HepG2 (cell line): ENCODE results near the gene SFI1. TPM values are rescaled to one million over a fixed set of nuclear protein-coding genes. Genes with fewer than 3 reads are reported as not detected.
A peak's percentile ranks its signal among the peaks of the same experiment; 100 is the strongest.

ENCODE experiments used
- ASH2L ChIP-seq: fragments of 300-600, 200-600 bp; sonication (generic); IDR thresholded peaks from 2 replicates; pipeline ENCODE4 v1.7.0; 2017; ENCODE audit warnings: low read depth, mild to moderate bottlenecking, moderate library complexity, mixed read lengths, low read length; ENCODE audit not compliant: insufficient read length
- CHD2 ChIP-seq: IDR thresholded peaks from 2 replicates; pipeline ENCODE4 v1.6.1; 2011; ENCODE audit warnings: low read depth, low read length, improper control_type of control experiment
- IRF9 ChIP-seq: sonication (generic); formaldehyde crosslinking; IDR thresholded peaks from 2 replicates; pipeline ENCODE4 v1.8.0; 2022; ENCODE audit warnings: missing genetic modification reagents, mild to moderate bottlenecking, borderline replicate concordance
- MED13 ChIP-seq: sonication (generic); formaldehyde crosslinking; IDR thresholded peaks from 2 replicates; pipeline ENCODE4 v1.5.0; 2020; ENCODE audit warnings: missing genetic modification reagents
- MTA1 ChIP-seq: sonication (generic); formaldehyde crosslinking; IDR thresholded peaks from 2 replicates; pipeline ENCODE4 v1.4.0; 2020; ENCODE audit warnings: missing genetic modification reagents, mild to moderate bottlenecking, borderline replicate concordance
- MXD4 ChIP-seq: IDR thresholded peaks from 2 replicates; pipeline ENCODE4 v1.6.1; 2016; ENCODE audit warnings: mild to moderate bottlenecking, missing biosample characterization, missing genetic modification reagents
- PHF21A ChIP-seq: sonication (generic); formaldehyde crosslinking; IDR thresholded peaks from 2 replicates; pipeline ENCODE4 v1.5.0; 2020; ENCODE audit warnings: mild to moderate bottlenecking, missing genetic modification reagents
- POLR2AphosphoS5 ChIP-seq: IDR thresholded peaks from 2 replicates; pipeline ENCODE4 v1.6.1; 2012; ENCODE audit warnings: low read depth, low read length
- RFX3 ChIP-seq: IDR thresholded peaks from 2 replicates; pipeline ENCODE4 v1.6.1; 2016; ENCODE audit warnings: missing biosample characterization, missing genetic modification reagents
- SMAD3 ChIP-seq: sonication (generic); formaldehyde crosslinking; IDR thresholded peaks from 2 replicates; pipeline ENCODE4 v1.4.0; 2020; ENCODE audit warnings: missing genetic modification reagents
- SNAI1 ChIP-seq: sonication (generic); formaldehyde crosslinking; IDR thresholded peaks from 2 replicates; pipeline ENCODE4 v1.5.0; 2020; ENCODE audit warnings: mild to moderate bottlenecking, missing genetic modification reagents, borderline replicate concordance
- SNAPC4 ChIP-seq: sonication (generic); formaldehyde crosslinking; IDR thresholded peaks from 2 replicates; pipeline ENCODE4 v1.4.0; 2020; ENCODE audit warnings: mild to moderate bottlenecking, missing genetic modification reagents
- YEATS4 ChIP-seq: sonication (generic); formaldehyde crosslinking; IDR thresholded peaks from 2 replicates; pipeline ENCODE4 v1.4.0; 2020; ENCODE audit warnings: missing genetic modification reagents, borderline replicate concordance
- ZFP41 ChIP-seq: sonication (generic); formaldehyde crosslinking; IDR thresholded peaks from 2 replicates; pipeline ENCODE4 v1.4.0; 2020; ENCODE audit warnings: mild to moderate bottlenecking, missing genetic modification reagents, borderline replicate concordance
- ZFX ChIP-seq: sonication (generic); formaldehyde crosslinking; IDR thresholded peaks from 2 replicates; pipeline ENCODE4 v1.4.0; 2020; ENCODE audit warnings: mild to moderate bottlenecking, low read depth, missing genetic modification reagents, moderate library complexity
- ZMAT5 ChIP-seq: sonication (generic); formaldehyde crosslinking; IDR thresholded peaks from 2 replicates; pipeline ENCODE4 v1.5.0; 2020; ENCODE audit warnings: mild to moderate bottlenecking, low read depth, missing genetic modification reagents, borderline replicate concordance
- ZNF841 ChIP-seq: sonication (generic); formaldehyde crosslinking; IDR thresholded peaks from 2 replicates; pipeline ENCODE4 v1.8.1; 2023; ENCODE audit warnings: missing genetic modification reagents, borderline replicate concordance
- polyA plus RNA-seq, 8 experiments: library from polyadenylated mRNA; depleted of rRNA in 3 of 8; stranded (reverse) in 7 of 8; unstranded in 1 of 8; fragments of >200 nt; fragmentation: Illumina TruSeq in 4 of 8; extraction: Trizol in 4 of 8; gene quantifications; 2 replicates each; pipeline versions ENCODE4 v1.2.1 to v1.2.3, GENCODE V29; 2011 to 2016; ENCODE audit warnings: low read depth in 4 of 8, missing spikeins in 1 of 8, mixed read lengths in 1 of 8; ENCODE audit not compliant: insufficient read depth in 1 of 8
- total RNA-seq, 5 experiments: library from RNA; depleted of rRNA; stranded (reverse); fragments of >200 nt; fragmentation: Illumina TruSeq; extraction: Trizol; gene quantifications; 2 replicates each; pipeline ENCODE4 v1.2.3, GENCODE V29; 2016; ENCODE audit warnings: low read depth in 1 of 5
- TF ChIP-seq, protein P1 (sequence below): sonication (generic); formaldehyde crosslinking; IDR thresholded peaks from 2 replicates; pipeline ENCODE4 v1.4.0; 2020; ENCODE audit warnings: missing genetic modification reagents
- TF ChIP-seq, protein P2 (sequence below): sonication (generic); formaldehyde crosslinking; IDR thresholded peaks from 2 replicates; pipeline ENCODE4 v1.5.0; 2020; ENCODE audit warnings: mild to moderate bottlenecking, missing genetic modification reagents, moderate library complexity

Gene SFI1
- total and polyA plus RNA-seq, 2 of the 13 experiments (the other 11 are each of a cell fraction or from before 2014, with no cell fraction given), result 20.5 to 40.1 TPM

DNA sequence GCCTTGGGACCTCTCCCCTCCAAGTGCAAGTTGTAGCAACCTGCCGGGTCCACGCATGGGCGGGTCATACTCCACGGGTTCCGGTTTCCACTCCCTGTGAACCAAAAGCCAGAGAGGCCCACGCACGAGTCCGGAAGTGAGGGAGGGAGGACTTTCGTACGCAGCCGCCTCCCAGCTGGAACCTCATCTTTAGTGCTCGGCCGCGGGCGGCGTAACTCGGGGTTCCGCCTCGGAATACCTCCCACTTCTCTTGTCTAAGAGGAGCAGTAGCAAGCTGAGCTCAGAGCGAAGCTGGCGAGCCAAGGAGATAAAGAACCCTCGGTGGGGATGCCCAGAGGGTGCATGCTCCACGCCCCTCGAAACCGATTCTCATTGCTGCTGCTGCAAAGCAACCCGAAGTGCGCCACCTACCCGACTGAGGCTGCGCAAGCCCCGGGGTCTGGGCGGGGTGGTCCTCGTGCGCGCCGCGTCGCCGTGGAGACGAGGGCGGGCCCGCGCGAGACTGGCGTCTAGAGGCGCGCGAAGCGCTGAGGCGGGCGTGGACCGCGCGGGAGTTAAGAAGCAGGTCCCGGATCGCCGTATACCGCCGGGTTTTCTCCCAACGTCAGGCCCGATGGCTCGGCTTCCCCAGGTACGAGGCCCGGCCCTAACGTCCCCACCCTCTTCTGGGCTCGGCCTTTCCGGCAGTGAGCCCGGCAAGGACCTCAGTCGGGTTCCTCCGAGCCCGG is at the start of gene SFI1 (continued):
- TF ChIP-seq ZFX (CRISPR knock-in tag), result peak; percentile 74
- peak; percentile 81; the same call in 1 of the 2 replicates for TF ChIP-seq PHF21A
- peak; percentile 62 for TF ChIP-seq ASH2L
- peak; percentile 90 for TF ChIP-seq CHD2
- TF ChIP-seq SNAI1, result 0 out of 2 replicates have a peak, but pooled peaks have one; percentile 83
- TF ChIP-seq, protein P1, sequence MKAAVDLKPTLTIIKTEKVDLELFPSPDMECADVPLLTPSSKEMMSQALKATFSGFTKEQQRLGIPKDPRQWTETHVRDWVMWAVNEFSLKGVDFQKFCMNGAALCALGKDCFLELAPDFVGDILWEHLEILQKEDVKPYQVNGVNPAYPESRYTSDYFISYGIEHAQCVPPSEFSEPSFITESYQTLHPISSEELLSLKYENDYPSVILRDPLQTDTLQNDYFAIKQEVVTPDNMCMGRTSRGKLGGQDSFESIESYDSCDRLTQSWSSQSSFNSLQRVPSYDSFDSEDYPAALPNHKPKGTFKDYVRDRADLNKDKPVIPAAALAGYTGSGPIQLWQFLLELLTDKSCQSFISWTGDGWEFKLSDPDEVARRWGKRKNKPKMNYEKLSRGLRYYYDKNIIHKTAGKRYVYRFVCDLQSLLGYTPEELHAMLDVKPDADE (CRISPR knock-in tag), result 0 out of 2 replicates have a peak, but pooled peaks have one; percentile 59
- TF ChIP-seq MTA1 (CRISPR knock-in tag), result peak; percentile 66; the same call in 1 of the 2 replicates
- TF ChIP-seq ZMAT5 (CRISPR knock-in tag), result no peak
- TF ChIP-seq SNAPC4 (CRISPR knock-in tag), result no peak
- TF ChIP-seq ZNF841 (CRISPR knock-in tag), result no peak
- TF ChIP-seq ZFP41, result peak; percentile 74; the same call in 1 of the 2 replicates
- TF ChIP-seq SMAD3 (CRISPR knock-in tag), result 0 out of 2 replicates have a peak, but pooled peaks have one; percentile 28
- 0 out of 2 replicates have a peak, but pooled peaks have one; percentile 49 for TF ChIP-seq MED13
- TF ChIP-seq IRF9 (CRISPR knock-in tag), result 0 out of 2 replicates have a peak, but pooled peaks have one; percentile 84
- TF ChIP-seq YEATS4 (CRISPR knock-in tag), result peak; percentile 87
- TF ChIP-seq, protein P2, sequence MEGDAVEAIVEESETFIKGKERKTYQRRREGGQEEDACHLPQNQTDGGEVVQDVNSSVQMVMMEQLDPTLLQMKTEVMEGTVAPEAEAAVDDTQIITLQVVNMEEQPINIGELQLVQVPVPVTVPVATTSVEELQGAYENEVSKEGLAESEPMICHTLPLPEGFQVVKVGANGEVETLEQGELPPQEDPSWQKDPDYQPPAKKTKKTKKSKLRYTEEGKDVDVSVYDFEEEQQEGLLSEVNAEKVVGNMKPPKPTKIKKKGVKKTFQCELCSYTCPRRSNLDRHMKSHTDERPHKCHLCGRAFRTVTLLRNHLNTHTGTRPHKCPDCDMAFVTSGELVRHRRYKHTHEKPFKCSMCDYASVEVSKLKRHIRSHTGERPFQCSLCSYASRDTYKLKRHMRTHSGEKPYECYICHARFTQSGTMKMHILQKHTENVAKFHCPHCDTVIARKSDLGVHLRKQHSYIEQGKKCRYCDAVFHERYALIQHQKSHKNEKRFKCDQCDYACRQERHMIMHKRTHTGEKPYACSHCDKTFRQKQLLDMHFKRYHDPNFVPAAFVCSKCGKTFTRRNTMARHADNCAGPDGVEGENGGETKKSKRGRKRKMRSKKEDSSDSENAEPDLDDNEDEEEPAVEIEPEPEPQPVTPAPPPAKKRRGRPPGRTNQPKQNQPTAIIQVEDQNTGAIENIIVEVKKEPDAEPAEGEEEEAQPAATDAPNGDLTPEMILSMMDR (CRISPR knock-in tag), result peak; percentile 76
- TF ChIP-seq MXD4 (CRISPR knock-in tag), result peak; percentile 90
- peak; percentile 72 for TF ChIP-seq POLR2AphosphoS5
- peak; percentile 82 for TF ChIP-seq RFX3 (CRISPR knock-in tag)
